ENCODE results near the gene CAB39.

DNA sequence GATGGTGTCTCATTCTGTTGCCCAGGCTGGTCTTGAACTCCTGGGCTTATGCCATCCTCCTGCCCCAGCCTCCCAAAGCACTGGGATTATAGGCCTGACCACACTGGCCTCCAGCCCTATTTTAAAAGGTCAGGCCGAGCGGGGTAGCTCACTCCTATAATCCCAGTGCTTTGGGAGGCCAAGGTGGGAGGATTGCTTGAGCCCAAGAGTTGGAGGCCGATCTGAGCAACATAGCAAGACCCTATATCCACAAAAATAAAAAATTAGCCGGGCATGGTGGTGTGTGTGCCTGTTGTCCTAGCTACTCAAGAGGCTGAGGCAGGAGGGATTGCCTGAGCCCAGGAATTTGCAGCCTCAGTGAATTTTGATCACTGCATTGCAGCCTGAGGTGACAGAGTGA lies 3.9 kb downstream of the CAB39 start:
- TF ChIP-seq POLR2A (IDR thresholded peaks at IDR 0.05; ENCODE audit: low read depth, low read length), result no peak
- no peak for TF ChIP-seq POLR2AphosphoS5 (IDR thresholded peaks at IDR 0.05; ENCODE audit: low read depth, low read length)
- TF ChIP-seq TAF1 (IDR thresholded peaks at IDR 0.05; ENCODE audit: borderline replicate concordance, low read depth, low read length), result no peak
